Measurements from ENCODE around the gene TSC22D3.

TSC22D3 gene

DNA sequence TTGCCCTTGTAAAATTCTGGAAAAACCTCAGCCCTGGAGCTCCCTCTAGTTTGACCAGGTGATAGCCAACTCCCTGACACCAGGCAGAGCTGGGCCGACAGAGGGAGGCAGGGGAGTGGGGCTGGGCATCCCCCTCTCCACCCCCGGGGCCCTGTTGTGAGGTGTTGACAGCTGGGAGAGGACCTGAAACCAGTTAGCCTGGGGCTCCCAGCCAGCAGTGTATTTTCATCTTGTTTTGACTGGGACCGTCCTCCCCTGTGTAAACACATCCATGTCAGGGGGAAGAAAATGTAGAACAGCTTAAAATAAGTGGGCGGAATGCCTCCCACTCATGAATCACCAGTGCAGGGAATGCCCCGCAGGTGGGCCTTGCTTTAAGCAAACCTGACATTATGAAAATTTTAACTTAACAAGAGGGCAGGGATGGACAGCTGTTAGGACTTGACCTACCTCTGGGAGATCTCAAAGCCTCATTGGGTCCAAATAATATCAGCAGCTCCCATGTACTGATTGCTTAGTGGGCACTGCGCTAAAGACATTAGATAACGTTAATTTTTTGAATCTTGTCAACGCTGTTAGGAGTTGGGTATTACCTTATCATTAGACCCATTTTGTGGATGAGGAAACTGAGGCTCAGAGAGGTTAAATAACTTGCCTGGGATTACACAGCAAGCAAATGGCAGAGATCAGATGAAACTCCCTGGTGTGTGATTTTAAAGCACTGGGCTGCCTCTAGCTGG is 45.9 kb downstream of the TSC22D3 start:
- no peak for DNase-seq

DNA sequence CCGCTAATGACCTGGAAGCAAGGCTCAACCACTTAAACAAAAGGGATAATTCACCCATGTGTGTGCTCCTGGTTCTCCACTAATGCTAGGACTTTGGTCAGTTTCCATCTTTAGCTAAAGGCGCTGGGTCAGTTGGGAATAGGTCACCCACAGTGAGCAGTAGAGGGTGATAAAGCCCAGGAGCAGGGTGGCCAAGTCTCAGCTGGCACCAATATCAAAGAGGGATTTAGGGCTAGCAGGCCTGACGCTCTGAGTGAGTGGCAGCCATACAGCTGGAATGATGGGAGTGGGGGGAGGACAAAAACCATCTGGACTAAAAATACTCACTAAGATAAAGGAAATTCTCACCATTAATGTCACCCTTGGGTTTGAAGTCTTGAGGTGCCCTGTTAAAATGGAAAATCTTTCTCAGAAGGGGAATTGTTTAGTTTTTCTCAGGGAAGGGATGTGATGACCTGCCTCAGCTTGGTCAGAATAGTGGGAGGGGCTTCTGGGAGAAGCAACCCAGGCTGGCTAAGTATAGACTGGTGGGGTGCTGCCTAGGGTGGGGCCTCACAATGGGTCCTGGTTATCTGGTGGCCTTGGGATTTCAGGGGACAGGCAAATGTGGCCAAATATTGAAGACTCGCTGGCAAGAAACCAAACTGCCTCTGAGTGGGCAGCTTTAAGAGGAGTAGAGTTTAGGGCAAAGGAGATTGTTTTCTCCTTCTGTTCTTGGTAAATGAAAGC is 47.1 kb downstream of the TSC22D3 start:
- DNase-seq = no peak

GRCh38 chrX:107726816-107727534 is 48.6 kb downstream of the TSC22D3 start:
- no peak for DNase-seq

DNA sequence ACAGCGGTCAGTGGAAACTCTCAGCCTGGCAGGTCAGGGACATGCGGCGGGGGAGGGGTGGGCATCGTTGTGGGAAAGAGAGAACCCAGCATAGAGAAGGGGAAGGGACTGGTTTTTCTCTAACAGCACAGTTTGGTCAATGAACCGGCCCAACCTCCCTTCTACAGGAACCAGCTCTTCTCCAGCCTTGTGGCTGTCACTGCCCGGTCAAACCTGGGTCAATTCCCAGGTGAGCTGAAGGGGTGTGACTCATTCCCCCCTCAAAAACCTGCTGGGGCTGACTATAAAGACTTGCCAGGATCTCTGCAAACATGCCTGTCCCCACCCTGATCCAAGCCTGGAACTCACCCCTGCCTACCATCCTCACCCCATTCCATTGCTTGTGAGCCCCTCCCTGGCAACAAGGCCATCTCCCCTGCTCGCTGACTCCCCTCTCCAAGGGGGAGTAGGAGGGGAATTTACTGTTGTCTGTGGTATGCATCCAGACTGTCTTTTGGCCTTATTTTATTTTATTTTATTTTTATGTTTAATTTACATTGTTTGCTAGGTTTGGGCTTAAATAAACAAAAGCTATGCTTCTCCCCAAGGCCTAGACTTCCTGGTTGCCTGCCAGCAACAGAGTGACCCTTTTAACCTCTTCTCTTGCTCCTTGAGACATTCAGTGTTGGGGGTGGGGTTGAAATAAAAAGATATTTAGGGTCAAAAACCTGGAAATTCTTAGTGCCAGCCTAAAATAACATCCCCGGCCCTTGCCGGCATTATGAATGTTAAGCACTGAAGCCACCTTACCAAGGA is 49.6 kb downstream of the TSC22D3 start:
- no peak for DNase-seq

DNA sequence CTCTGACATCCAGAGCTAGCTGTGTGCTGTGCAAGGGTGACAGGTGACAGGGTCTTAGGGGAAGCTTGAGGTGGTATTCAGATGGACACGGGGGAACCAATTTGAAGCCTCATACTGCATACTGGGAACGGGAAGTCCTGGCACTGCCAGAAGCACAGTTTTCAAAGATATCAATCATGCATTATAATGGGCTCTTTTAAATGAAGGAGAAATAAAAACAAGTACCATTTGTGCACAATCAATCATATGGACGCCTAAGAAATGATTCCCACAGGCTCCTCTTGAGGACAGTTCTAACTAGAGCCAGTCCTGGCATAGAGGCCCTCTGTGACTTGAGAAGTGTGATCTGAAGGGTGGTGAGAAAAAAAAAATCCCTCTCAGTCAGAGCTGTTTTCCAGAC is 50.9 kb downstream of the TSC22D3 start:
- DNase-seq = no peak

DNA sequence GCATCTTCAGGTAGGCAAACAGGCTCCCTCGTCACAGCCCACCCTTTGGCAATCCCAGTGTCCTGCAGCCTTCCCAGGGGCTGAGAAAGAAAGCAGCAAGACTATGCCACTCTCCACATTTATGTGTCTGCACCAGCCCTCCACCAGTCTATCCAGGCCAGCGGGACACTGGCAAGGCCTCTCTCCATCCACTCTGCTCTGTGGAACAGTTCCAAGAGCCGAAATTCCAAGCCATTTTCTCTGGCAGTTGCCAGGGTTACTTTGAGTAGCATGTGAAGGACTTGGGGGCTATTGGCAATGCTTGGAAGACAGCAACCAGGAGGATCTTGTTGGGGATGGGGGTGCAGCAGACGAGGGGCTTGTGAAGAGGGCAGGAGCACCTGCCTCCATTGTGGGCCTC is 52.1 kb downstream of the TSC22D3 start:
- DNase-seq = no peak

DNA sequence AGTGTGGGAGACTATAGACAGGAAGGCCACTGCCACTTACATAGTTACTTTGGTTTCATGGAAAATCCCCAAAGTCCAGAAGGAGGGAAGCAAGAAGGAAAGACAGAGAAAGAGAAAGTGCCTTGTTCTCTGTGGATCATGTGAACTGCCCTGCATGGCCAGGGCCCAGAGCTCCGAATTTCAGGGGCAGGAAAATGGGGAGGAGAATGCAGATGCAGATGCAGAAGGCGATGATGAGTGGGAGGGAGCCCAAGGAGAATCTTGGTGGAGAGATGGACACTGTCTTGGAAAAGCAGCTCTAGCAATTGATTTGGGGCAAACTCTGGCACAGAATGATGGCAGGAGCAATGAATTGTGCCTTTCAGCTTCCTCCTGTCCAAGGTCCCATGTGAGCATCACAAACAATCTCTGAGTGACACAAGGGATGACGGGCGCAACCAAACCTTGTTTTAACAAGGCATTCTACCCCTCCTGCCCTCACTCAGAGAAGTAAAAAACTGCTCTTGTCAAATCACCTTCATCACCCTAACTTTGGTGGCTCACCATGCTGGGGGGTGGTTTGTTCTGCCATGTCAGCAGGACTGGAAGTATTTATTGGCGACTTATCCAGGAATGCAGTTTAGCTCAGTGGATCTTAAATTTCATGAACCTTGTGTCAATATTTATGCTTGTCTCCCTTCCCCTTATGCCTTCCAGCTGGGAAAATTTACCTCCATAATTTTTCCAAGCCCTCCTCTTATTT is 53.5 kb downstream of the TSC22D3 start:
- DNase-seq = no peak

- DNase-seq = no peak
Measured at GRCh38 chrX:107721318-107721717, 54.3 kb downstream of the TSC22D3 start.

DNA sequence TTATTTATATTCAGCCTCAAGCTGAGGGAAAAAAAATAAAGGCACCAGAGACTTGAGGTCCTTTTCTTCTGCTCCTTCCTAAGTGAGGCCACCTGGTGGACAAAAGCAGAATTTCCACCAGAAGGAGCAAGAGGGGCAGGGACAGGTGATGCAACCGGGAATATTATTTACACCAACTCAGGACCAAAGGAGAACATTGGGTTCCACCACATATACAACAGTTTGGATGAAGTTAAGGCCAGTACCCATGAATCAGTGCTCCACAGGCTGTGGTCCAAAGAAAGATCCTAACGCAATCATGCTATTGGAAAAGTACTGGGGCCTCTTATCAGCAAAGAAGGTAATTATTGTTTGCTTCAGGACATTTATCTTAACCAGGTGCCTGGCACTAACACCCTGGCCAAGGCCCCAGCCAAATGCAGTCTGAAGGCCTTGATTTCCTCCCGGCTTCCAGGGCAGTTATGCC is 57.4 kb downstream of the TSC22D3 start:
- peak; percentile 85 for DNase-seq

- DNase-seq = peak; percentile 80
Measured at GRCh38 chrX:107716816-107717700, 58.5 kb downstream of the TSC22D3 start.

GRCh38 chrX:107716118-107716684 is 59.4 kb downstream of the TSC22D3 start:
- no peak for DNase-seq

DNA sequence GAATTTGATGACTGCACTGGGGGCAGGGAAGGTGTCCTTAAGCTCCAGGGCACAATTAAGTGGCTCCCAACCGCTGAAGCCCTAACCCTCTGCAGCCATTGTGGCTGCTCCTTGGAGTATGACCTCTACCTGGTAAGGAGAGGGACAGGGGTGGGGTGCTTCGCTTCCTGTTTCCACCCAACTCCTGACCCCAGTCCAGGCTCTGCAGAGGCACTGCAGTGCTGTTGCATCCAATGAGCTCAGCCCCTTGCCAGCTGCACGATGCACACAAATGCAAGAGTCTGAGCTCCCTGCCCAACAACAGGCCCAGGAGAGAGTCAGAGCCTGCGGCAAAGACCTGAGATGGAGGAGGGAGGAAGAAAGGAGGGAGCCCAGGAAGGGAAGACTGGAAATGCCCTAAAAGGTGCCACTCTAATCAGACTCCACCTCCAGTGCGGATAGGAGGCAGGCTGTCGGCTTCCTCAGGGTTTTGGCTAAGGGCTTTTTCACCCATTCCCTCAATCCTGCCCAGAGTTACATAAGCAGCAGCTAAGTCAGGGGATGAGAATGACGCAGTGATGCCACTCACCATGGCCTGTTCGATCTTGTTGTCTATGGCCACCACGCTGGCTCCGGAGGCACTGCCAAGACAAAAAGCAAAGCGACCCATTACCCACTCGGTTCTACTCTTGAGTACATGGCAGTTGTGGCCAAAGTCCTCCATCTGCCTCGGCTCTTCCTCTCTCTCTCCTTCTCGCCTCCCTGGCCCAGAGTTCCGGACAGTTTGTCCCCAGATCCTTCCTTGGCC is 60.1 kb downstream of the TSC22D3 start:
- DNase-seq = no peak

- DNase-seq = no peak
Measured at GRCh38 chrX:107714206-107714891, 61.2 kb downstream of the TSC22D3 start.

GRCh38 chrX:107713543-107714205 is 61.9 kb downstream of the TSC22D3 start:
- no peak for DNase-seq

DNA sequence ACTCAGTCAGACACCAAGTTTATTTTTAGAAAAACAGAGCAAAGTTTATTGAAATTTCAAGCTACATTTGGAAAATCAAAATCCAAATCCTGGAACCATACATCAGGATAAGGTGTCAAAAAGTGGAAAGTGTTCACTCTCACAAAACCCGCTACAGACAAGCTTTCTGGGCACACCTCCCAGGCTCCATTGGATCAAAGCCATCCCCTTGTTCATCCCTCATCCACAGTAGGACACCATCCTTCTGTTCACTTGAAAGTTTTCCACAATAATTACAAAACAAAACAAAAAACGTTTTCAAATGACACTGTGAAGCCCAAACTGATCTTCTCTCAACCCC is 62.4 kb downstream of the TSC22D3 start:
- DNase-seq = no peak

DNA sequence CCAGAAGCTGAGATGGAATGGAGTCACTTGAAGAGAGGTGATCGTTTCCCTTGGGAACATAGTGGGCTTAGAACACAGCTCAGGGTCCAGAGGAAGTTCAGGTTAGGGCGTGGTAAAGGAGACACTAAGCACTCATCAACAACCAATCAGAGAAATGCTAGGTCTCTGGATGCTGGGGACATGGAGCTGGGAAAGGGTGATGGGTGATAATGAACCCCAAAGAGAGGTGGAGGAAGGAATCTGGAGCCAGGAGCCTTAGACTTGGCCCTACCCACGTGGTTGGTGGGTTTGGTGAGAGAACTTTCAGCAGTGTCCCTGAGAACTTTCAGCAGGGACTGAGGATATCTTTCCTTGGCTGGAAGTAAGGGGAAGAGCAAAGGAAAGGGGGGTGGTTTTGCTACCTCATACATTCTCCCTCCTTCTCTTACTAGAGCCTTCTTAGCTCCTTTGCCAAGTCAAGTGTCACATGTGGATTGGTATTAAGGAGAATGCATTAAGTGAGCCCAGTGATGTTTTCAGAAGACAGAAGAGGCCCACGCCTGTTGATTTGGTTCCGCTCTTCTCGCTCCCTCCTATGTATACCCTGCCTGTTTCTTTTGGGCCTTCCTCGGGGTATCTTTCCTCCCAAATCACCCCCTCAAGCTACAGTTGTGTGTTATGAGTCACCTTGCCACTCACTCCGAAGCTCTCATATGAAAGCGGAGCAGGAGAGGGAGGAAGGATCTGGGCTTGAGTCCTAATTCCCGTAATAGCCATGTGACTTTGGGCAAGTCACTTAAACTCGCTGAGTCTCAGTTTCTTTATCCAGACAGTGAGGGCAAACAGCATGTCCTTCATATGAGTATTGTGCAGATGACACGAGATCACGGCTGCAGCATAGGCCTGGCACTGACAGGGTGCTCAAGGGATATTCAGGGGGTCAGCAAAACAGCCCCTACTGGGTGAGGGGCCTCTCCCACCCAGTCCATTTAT is 63.1 kb downstream of the TSC22D3 start:
- no peak for DNase-seq

DNA sequence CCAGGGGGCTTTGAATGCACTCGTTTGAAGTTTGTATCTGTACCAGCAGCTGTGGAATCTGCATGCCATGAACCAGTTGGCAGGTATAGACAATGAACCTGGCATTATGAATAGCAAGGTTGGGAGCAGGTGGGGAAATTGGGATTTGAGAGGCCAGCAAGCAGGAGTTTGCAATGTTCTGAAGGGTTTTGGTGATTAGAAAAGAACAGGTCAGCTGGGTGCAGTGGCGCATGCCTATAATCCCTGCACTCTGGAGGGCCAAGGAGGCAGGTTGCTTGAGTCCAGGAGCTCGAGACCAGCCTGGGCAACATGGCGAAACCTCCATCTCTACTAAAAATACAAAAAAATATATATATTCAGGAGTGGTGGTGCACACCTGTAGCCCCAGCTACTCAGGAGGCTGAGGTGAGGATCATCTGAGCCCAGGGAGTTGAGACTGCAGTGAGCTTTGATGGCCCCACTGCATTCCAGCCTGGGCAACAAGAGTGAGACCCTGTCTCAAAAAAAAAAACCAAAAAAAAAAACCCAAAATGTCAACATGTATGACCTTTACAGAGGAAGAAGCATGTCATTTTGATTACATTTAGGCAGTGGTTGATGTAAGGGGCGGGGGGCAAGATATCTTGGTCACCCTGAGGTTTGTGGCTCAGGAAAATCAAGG is 63.9 kb downstream of the TSC22D3 start:
- no peak for DNase-seq
